Caco-2 (cell line): Measurements from ENCODE around the gene SARDH. TPM values are rescaled to one million over a fixed set of nuclear protein-coding genes. Genes with fewer than 3 reads are reported as not detected.
A peak's percentile ranks its signal among the peaks of the same experiment; 100 is the strongest.

Experiments used
- BruUV-seq: library from RNA; stranded (reverse); fragments of 400-500 nt; replicated peaks from 2 replicates; lab custom pipeline; 2021; lab: Mats Ljungman, UMichigan
- CTCF ChIA-PET: fragments of 300-600 bp; sonication (Branson Sonifier 250); formaldehyde crosslinking; loops from one replicate; lab custom pipeline; 2022; ENCODE audit warnings: antibody characterized with exemption; lab: Charles Lee
- POLR2A ChIA-PET: fragments of 300-600 bp; sonication (Branson Sonifier 250); formaldehyde crosslinking; loops from one replicate; lab custom pipeline; 2022; ENCODE audit warnings: antibody characterized with exemption; lab: Charles Lee
- DNase-seq, 2 experiments: peaks; one replicate each; pipeline versions ENCODE4 v3.0.0 to v3.0.0-alpha.2; 2020 to 2022
- H3K27me3 ChIP-seq: replicated peaks from 2 replicates; pipeline ENCODE4 v1.6.0; 2011; ENCODE audit warnings: low read length; ENCODE audit not compliant: control insufficient read depth, insufficient read depth
- H3K36me3 ChIP-seq: 2 replicates; pipeline ENCODE4 v1.5.1; 2011; ENCODE audit warnings: low read length; ENCODE audit not compliant: control insufficient read depth, insufficient read depth
- H3K4me1 ChIP-seq: fragments of 250-450 bp; sonication (Bioruptor Pico); 2 replicates; pipeline ENCODE4 v1.5.1; 2020; ENCODE audit warnings: mild to moderate bottlenecking
- H3K4me3 ChIP-seq: 2 replicates; pipeline ENCODE4 v1.5.1; 2011; ENCODE audit warnings: low read depth, mild to moderate bottlenecking, control low read depth, low read length
- H3K9me3 ChIP-seq: fragments of 250-450 bp; sonication (Bioruptor Pico); 2 replicates; pipeline ENCODE4 v1.5.1; 2020; ENCODE audit warnings: mild to moderate bottlenecking, moderate library complexity
- H3K27ac Mint-ChIP-seq: one replicate; pipeline ENCODE4 v1.8.0; 2022; ENCODE audit warnings: mixed read lengths; ENCODE audit not compliant: unreplicated experiment
- H3K27me3 Mint-ChIP-seq: one replicate; pipeline ENCODE4 v1.8.0; 2022; ENCODE audit warnings: mixed read lengths; ENCODE audit not compliant: insufficient read depth, unreplicated experiment
- H3K36me3 Mint-ChIP-seq: one replicate; pipeline ENCODE4 v1.8.0; 2022; ENCODE audit warnings: mild to moderate bottlenecking, mixed read lengths; ENCODE audit not compliant: insufficient read depth, unreplicated experiment
- H3K4me1 Mint-ChIP-seq: one replicate; pipeline ENCODE4 v1.8.0; 2022; ENCODE audit warnings: low read depth, mixed read lengths; ENCODE audit not compliant: unreplicated experiment
- H3K4me3 Mint-ChIP-seq: one replicate; pipeline ENCODE4 v1.8.0; 2022; ENCODE audit warnings: mild to moderate bottlenecking, moderate library complexity, mixed read lengths; ENCODE audit not compliant: unreplicated experiment
- H3K9me3 Mint-ChIP-seq: one replicate; pipeline ENCODE4 v1.8.0; 2022; ENCODE audit warnings: mixed read lengths; ENCODE audit not compliant: unreplicated experiment
- CTCF ChIP-seq, 2 experiments: fragments of 200-600 bp in 1 of 2; IDR thresholded peaks; 1 replicate in 1 of 2; 2 replicates in 1 of 2; pipeline versions ENCODE4 v1.5.1 to v1.8.0; 2011 to 2022; ENCODE audit warnings: antibody characterized with exemption in 1 of 2, control low read depth in 1 of 2, inconsistent platforms in 1 of 2, low read depth in 1 of 2, low read length in 1 of 2, mild to moderate bottlenecking in 1 of 2, moderate library complexity in 1 of 2; ENCODE audit not compliant: insufficient read depth in 1 of 2, severe bottlenecking in 1 of 2, unreplicated experiment in 1 of 2
- intact Hi-C: fragments of 100-400 bp; cut with micrococcal nuclease; formaldehyde crosslinking; loops from one replicate; pipeline ENCODE4 v1.10.0; 2022; ENCODE audit not compliant: unreplicated experiment
- total RNA-seq: library from RNA; stranded (reverse); gene quantifications from 2 replicates; pipeline ENCODE4 v1.2.3, GENCODE V29; 2022

SARDH gene
- total RNA-seq, 1 experiment from 2014 or later = 0.36 TPM

DNA sequence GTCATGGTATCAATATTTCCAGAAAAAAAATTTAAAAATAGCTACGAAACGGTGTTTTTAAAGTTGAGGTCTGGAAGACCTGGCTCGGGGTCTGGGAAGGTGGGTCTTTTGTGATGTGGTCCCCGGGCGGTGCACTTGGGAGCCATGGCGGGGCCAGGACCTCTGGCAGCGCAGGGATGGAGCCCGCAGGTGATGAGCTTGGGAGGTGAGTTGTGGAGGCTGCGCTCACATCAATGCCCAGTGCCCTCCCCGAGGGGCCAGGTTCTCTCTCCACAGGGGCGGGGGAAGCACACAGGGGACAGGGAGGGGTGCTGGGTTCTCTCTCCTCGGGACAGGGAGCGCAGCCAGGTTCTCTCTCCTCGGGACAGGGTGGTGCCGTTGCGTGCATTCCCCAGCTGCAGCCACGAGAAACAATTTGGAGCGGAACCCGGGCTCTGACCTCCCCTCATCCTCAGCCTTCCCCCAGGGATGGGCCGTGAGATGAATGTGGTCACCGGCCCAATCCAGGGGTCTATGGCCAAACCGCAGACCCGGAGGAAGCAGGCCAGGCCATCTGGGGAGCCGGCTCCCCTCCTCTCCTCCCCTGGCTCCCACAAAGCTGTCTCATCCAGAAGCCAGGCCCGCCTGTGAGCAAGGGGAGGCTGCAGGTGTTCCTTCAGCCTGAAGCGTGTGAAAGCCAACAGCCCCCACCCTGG lies 76.2 kb downstream of the SARDH start:
- no peak for DNase-seq
- H3K4me3 ChIP-seq = no peak overlapping the region
- peaks cover 15% of the 10 kb centered on the region for H3K4me1 ChIP-seq
- H3K4me1 Mint-ChIP-seq = no peaks in the 10 kb centered on the region
- no peaks in the 10 kb centered on the region for H3K27me3 Mint-ChIP-seq
- POLR2A ChIA-PET = no interaction called here
- CTCF ChIA-PET = interaction anchor here (0.7 kb wide), 1 partner anchor 47 kb away, joined by 4 read pairs; no protein-coding TSS in a partner anchor
- intact Hi-C loops = no loop called here
- no peaks in the 10 kb centered on the region for H3K9me3 Mint-ChIP-seq
- no peaks in the 10 kb centered on the region for H3K36me3 Mint-ChIP-seq
- BruUV-seq = no TSS peak
- no peaks in the 10 kb centered on the region for H3K27me3 ChIP-seq
- no peak overlapping the region for H3K27ac Mint-ChIP-seq
- no peak overlapping the region for H3K4me3 Mint-ChIP-seq
- TF ChIP-seq CTCF (IDR thresholded peaks at IDR 0.05; ENCODE audit: insufficient read depth in 1 of 2, low read depth in 1 of 2, low read length in 1 of 2, severe bottlenecking in 1 of 2, unreplicated experiment in 1 of 2) = no peak
- no peaks in the 10 kb centered on the region for H3K9me3 ChIP-seq
- H3K36me3 ChIP-seq = no peaks in the 10 kb centered on the region

DNA sequence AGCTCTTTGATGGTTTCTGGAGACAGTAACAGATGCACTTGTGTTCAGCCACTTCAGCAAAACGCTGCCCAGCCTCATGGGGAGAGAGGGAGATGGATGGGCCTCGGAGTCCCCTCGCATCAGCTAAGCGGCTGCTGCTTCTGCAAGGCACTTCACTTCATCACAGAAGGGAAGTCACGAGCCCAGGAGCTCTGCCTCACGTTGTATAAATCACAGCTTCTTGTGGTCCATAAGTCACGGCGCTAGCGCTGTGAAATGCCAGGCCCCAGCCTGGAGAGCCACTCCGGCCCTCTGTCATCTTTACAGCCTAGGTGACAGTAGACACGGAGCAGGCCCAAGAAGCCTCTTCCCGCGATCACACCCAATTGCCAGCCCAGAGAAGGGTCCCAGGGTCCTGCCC lies 78.6 kb downstream of the SARDH start:
- BruUV-seq = no TSS peak
- no peaks in the 10 kb centered on the region for H3K36me3 Mint-ChIP-seq
- H3K4me3 Mint-ChIP-seq = peak overlapping the region; percentile 74
- no peaks in the 10 kb centered on the region for H3K9me3 Mint-ChIP-seq
- H3K4me1 Mint-ChIP-seq = no peaks in the 10 kb centered on the region
- Histone ChIP-seq H3K4me1 (peaks cover 15% of the 10 kb centered on the region), H3K36me3 (no peaks in the 10 kb centered on the region), H3K4me3 (no peak overlapping the region; the same call in 1 of the 2 replicates), H3K9me3 (no peaks in the 10 kb centered on the region), H3K27me3 (no peaks in the 10 kb centered on the region; the same call in 1 of the 2 replicates)
- CTCF ChIA-PET = interaction anchor here (1.0 kb wide), 1 partner anchor 84 kb away, joined by 3 read pairs; no protein-coding TSS in a partner anchor
- no peaks in the 10 kb centered on the region for H3K27me3 Mint-ChIP-seq
- H3K27ac Mint-ChIP-seq = no peak overlapping the region
- POLR2A ChIA-PET = no interaction called here
- no peak for TF ChIP-seq CTCF (IDR thresholded peaks at IDR 0.05; ENCODE audit: insufficient read depth in 1 of 2, low read depth in 1 of 2, low read length in 1 of 2, severe bottlenecking in 1 of 2, unreplicated experiment in 1 of 2)
- no peak for DNase-seq
- intact Hi-C loops = no loop called here

DNA sequence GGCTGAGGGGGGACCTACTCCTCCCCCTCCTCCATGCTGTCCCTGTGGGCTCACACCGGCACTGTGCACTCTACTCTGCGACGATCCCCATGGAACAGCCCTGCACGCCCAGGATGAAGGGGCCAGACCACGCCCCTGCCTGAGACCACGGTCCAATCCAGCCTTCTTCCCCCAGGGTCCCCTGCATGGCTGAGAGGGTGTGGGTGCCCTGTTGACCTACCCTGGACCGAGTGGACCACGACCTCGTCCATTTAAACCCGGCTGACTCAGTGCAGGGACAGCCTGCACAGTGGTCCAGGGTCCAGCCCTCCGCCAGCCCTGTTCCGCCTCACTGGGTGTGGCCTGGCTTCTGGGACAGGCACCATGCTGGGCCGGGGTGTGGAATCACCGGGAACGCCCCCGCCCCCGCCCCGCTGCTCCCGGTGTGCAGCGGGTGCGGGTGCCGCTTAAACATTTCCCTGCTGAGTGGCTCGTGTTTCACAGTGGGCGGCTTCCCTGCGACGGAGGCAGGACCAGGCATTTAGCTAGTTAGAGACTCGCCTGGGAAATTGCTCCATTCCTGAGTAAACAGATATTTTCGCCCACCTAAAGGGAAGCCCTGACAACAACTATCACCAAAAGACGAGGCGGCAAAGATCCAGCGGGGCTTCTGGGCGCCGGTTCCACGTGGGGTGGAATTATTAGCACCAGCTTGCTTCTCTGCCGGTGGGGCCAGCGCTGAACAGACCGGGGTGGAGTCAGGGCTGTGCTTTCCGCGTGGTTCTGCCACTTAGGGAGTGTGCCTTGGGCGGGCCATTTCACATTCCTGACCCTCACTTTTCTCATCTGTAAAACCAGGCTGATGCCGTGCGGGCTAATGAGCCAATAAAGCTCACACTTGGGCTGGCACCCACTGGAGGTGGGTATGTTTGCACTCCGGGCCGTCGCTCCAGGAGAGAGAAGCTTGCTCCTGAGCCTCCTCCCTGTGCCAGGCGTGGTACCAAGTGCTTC lies 79.4 kb downstream of the SARDH start:
- POLR2A ChIA-PET = no interaction called here
- DNase-seq = peak; percentile 67 to 78

More for the DNA sequence above, 79.4 kb downstream of the SARDH start:
- Histone ChIP-seq H3K4me1 (peaks cover 15% of the 10 kb centered on the region), H3K9me3 (no peaks in the 10 kb centered on the region), H3K4me3 (peak overlapping the region; percentile 16), H3K36me3 (no peaks in the 10 kb centered on the region), H3K27me3 (no peaks in the 10 kb centered on the region; the same call in 1 of the 2 replicates)
- Mint-ChIP-seq H3K9me3 (no peaks in the 10 kb centered on the region), H3K4me1 (no peaks in the 10 kb centered on the region), H3K36me3 (no peaks in the 10 kb centered on the region), H3K4me3 (peak overlapping the region; percentile 74), H3K27me3 (no peaks in the 10 kb centered on the region), H3K27ac (no peak overlapping the region)
- intact Hi-C loops = no loop called here
- TF ChIP-seq CTCF (IDR thresholded peaks at IDR 0.05; ENCODE audit: insufficient read depth in 1 of 2, low read depth in 1 of 2, low read length in 1 of 2, severe bottlenecking in 1 of 2, unreplicated experiment in 1 of 2) = no peak
- no TSS peak for BruUV-seq
- CTCF ChIA-PET = interaction anchor here (1.0 kb wide), 1 partner anchor 84 kb away, joined by 3 read pairs; no protein-coding TSS in a partner anchor
